Fibroblast of villous mesenchyme (primary cell): ENCODE results near the gene SIPA1L3. TPM values are rescaled to one million over a fixed set of nuclear protein-coding genes. Genes with fewer than 3 reads are reported as not detected.
A peak's percentile ranks its signal among the peaks of the same experiment; 100 is the strongest.

Source experiments
- DNase-seq: peaks from one replicate; pipeline ENCODE4 v3.0.0-alpha.2; 2010; ENCODE audit warnings: low read depth
- H3K4me3 ChIP-seq: 2 replicates; pipeline ENCODE4 v1.5.1; 2011; ENCODE audit warnings: low read depth, mild to moderate bottlenecking, low read length
- CTCF ChIP-seq: IDR thresholded peaks from 2 replicates; pipeline ENCODE4 v1.5.1; 2012; ENCODE audit warnings: low read depth, mild to moderate bottlenecking, low read length; ENCODE audit not compliant: insufficient read depth
- total RNA-seq: library from RNA; depleted of rRNA; stranded (reverse); fragments of >200 nt; gene quantifications from 2 replicates; pipeline ENCODE4 v1.2.3, GENCODE V29; 2012

The SIPA1L3 gene
- total RNA-seq, 1 donor, result 19.0 TPM

- peak overlapping the region; percentile 63 for H3K4me3 ChIP-seq
- no peak for DNase-seq
- TF ChIP-seq CTCF, result no peak
Observed at GRCh38 chr19:38182536-38183210, 275.7 kb downstream of the SIPA1L3 start.

GRCh38 chr19:38183251-38183897 is 276.4 kb downstream of the SIPA1L3 start:
- DNase-seq, result peak; percentile 28
- no peak for TF ChIP-seq CTCF
- peak overlapping the region; percentile 63 for H3K4me3 ChIP-seq

GRCh38 chr19:38184815-38185214 is 277.8 kb downstream of the SIPA1L3 start:
- H3K4me3 ChIP-seq, result no peak overlapping the region
- DNase-seq, result no peak
- TF ChIP-seq CTCF, result no peak

- no peak overlapping the region for H3K4me3 ChIP-seq
- TF ChIP-seq CTCF, result no peak
- DNase-seq, result no peak
Observed at GRCh38 chr19:38185562-38185961, 278.6 kb downstream of the SIPA1L3 start.

- no peak for DNase-seq
- no peak for TF ChIP-seq CTCF
Observed at GRCh38 chr19:38190061-38190460, 283.1 kb downstream of the SIPA1L3 start.

GRCh38 chr19:38190793-38191192 is 283.8 kb downstream of the SIPA1L3 start:
- H3K4me3 ChIP-seq, result no peak overlapping the region
- no peak for TF ChIP-seq CTCF
- no peak for DNase-seq

More at GRCh38 chr19:38190061-38190460, 283.1 kb downstream of the SIPA1L3 start:
- H3K4me3 ChIP-seq, result no peak overlapping the region
